ENCODE measurements around the gene GNMT.

GNMT gene

GRCh38 chr6:43013097-43013842 lies 52.7 kb downstream of the GNMT start:
- peak in 9 of 51 donors; percentile 30 to 90 (median 47) for DNase-seq
